ENCODE data around the gene LNPK.
"Not testable (repeated sequence)": the region's sequence is repeated elsewhere in the genome, so short reads cannot be mapped to it uniquely, and the experiment has no call there.

Gene LNPK

DNA sequence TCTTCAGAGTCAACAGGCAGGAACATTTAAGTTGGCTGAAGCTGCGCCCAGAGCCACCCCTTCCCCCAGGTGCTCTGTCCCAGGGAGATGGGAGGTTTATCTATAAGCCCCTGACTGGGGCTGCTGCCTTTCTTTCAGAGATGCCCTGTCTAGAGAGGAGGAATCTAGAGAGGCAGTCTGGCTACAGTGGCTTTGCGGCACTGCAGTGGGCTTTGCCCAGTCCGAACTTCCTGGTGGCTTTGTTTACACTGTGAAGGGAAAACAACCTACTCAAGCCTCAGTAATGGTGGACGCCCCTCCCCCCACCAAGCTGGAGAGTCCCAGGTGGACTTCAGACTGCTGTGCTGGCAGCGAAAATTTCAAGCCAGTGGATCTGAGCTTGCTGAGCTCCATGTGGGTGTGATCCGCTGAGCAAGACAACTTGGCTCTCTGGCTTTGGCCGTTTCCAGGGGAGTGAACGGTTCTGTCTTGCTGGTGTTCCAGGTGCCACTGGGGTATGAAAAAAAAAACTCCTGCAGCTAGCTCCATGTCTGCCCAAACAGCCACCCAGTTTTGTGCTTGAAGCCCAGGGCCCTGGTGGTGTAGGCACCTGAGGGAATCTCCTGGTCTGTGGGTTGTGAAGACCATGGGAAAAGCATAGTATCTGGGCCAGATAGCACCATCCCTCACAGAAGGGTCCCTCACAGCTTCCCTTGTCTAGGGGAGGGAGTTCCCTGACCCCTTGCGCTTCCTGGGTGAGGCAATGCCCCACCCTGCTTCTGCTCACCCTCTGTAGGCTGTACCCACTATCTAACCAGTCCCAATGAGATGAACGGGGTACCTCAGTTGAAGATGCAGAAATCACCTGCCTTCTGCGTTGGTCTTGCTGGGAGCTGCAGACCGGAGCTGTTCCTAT is 88.0 kb downstream of the LNPK start:
- not testable (repeated sequence) for DNase-seq (ENCODE audit: low spot score)

DNA sequence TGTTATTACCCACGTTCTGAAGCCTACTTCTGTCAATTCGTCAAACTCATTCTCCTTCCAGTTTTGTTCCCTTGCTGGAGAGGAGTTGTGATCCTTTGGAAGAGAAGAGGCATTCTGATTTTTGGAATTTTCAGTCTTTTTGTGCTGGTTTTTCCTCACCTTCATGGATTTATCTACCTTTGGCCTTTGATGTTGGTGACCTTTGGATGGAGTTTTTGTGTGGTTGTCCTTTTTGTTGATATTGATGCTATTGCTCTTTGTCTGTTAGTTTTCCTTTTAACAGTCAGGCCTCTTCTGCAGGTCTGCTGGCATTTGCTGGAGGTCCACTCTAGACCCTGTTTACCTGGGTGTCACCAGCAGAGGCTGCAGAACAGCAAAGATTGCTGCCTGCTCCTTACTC is 88.8 kb downstream of the LNPK start:
- DNase-seq (ENCODE audit: low spot score) = not testable (repeated sequence)

GRCh38 chr2:175904035-175904434 is 98.0 kb downstream of the LNPK start:
- DNase-seq (ENCODE audit: low spot score) = no peak

DNA sequence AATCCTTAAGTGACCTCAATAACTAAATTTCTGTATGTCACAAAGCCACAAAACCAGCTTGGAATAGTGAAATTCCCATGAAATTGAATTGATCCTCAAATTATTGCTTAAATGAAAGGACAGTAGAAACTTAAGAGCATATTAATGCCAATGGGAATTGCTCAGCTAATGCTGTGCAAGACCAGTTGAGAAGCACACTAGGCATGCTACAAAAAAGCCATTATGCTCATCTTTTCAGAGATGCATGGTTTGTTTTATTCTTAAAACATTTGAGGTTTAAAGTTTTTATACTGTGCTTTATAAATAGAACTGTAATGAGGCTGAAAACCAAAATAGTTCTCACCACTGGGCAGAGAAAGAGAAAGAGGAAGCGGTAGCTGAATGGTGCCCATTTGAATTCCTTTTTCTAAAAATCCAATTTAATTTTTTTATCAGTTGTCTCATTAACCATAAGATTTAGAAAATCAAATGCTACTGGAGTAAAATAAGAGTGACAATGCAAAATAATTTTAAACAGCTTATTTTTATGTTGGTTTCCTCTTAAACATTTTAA is 98.6 kb downstream of the LNPK start:
- no peak for DNase-seq (ENCODE audit: low spot score)

GRCh38 chr2:175895957-175896356 is 106.1 kb downstream of the LNPK start:
- DNase-seq (ENCODE audit: low spot score) = not testable (repeated sequence)

- no peak for DNase-seq (ENCODE audit: low spot score)
Observed at GRCh38 chr2:175892046-175892445, 110.0 kb downstream of the LNPK start.

DNA sequence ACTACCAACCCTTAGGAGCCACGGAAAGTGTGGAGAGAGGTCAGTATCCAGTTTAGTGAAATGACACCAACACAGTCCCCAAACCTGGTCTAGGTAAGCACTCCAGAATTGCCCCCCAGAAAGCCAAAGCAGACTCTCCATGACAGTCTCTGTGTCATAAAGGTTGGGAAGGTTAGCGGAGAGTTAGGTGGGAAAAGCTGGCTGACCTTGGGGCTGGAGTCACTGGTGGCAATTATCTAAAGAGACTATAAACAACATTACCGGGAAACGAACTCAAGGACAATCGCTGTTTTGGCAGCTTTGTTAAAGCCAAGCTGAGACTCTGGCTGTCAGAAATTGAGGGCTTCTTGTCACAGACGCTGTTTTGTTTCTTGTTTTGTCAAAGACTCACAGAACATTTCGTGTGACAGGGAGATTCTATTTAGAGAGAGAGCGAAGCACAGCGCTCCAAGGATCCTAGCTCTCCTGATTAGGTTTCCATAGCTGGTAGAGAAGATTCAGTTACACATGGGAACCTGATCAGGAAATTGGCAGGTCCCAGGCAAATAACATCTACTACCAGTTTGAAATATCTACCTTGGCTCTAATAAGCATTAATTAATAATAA is 111.3 kb downstream of the LNPK start:
- peak; percentile 5 for DNase-seq (ENCODE audit: low spot score)

GRCh38 chr2:175889701-175890302 is 112.3 kb downstream of the LNPK start:
- peak; percentile 96 for DNase-seq (ENCODE audit: low spot score)

- no peak for DNase-seq (ENCODE audit: low spot score)
Observed at GRCh38 chr2:175887776-175888175, 114.3 kb downstream of the LNPK start.

DNA sequence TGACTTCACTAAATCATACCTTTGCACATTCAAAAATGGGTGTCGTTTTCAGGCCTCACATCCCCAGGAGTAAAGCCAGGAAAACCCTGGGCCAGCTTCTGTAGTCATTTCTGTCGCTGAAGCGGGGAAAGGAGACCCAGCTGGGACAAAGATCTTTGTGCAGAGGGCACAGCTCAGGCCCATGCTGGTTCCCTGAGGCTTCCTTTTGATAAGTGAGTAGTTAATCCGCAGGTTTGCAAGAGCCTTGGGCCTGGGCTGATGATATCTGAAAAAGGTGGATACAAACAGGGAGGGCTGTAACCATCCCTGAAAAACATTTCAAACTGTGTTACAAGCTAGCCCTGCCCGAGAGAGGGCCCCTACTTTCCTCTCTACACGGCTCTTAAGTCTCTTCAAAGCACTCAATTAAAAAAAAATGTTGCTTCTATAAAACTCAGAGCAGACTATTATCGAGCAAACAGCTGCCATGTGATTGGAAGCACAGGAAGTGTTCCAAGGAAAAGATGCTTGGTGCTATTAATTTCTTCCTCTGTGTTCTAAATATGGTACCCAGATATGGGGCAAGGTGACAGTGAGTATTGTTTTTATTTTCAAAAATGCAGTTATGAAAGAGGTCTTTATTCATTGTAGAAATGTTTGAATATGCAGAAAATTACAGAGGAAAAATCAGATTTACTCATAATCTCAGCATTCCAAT is 117.2 kb downstream of the LNPK start:
- DNase-seq (ENCODE audit: low spot score) = no peak

GRCh38 chr2:175883586-175884194 is 118.4 kb downstream of the LNPK start:
- no peak for DNase-seq (ENCODE audit: low spot score)

DNA sequence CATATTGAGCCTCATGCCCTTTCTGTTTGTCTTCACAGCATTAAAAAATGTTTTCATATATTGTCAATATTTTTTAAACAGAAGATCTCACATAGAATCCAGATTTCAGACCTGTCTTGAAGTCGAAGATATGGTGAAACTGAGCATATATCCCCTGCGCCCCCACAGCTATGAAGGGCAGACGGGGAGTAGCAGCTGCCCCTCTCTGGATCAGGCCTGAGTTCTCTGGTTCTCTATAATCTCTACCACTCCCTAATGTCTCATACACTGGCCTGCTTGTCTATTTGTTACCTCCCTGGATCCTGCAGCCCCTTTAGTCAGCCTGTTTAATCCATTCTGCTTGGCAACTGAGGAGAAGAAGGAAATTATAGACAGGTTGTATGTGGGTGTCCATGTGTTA is 122.4 kb downstream of the LNPK start:
- DNase-seq (ENCODE audit: low spot score) = no peak

GRCh38 chr2:175877845-175878544 is 124.1 kb downstream of the LNPK start:
- DNase-seq (ENCODE audit: low spot score) = no peak

DNA sequence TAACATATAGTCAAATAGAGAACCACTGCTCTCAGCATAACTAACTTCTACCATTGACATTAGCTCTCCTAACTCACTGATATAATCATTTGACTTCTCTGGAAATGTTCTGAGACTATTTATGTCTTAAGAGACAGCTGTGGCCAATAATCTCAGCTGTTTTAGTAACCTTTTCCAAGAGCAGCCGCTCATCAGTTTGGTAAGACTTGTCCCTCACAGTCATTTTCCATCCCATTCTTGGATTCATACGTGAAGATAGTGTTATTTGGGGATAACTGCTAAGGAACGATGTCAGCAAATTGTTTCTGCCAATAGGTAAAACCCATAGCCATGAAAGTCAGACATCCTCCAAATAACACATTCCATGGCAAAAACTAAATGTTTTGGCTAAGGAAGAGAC is 127.8 kb downstream of the LNPK start:
- DNase-seq (ENCODE audit: low spot score) = no peak
